ENCODE results near the gene RNASEH2C. TPM values are rescaled to one million over a fixed set of nuclear protein-coding genes. Genes with fewer than 3 reads are reported as not detected.
"Not testable (repeated sequence)": the region's sequence is repeated elsewhere in the genome, so short reads cannot be mapped to it uniquely, and the experiment has no call there.

The RNASEH2C gene
- total and polyA plus RNA-seq, 9 donors, result 23.3 to 37.8 (median 27.0) TPM

DNA sequence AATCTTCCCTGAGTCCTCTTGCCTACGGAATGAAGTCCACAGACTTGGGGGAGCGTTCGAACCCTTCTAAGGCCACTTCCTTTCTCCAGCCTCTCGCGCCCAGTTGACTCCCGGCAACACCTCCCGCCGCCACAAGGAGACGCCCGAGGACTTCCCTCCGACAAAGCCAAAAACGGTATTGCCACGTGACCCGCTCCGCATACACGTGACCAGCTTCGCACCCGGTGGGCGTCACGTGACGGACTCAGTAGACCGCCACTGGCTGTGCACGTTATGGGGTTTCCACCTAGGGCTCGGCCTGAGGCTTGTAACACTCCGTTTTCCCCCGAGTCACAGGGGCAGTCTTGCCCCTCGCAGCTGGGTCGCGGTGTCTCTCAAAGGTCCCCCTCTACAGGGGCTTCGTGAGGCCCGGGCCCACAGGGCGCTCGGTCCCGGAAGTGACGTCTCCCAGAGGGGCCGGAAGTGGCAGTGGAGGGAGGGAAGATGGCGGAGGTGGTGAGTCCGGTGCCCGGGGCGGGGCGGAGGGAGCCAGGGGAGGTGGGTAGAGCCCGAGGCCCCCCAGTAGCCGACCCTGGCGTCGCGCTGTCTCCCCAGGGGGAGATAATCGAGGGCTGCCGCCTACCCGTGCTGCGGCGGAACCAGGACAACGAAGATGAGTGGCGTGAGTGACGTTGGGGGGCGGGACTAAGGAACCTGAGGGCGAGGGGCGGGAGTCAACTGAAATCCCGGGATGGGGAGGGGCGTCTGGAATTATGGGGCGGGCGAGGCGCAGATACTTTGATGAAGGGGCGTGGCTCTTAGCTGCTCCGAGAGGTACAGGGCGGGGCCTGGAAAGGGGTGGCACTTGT lies 8.6 kb downstream of the RNASEH2C start, which contains the start of gene KAT5:
TSS of gene KAT5 (plus strand) at position 468 of the 848 bp plus-strand sequence. CDS start at position 484, 16 bp downstream.
- no peaks in the 10 kb centered on the region for H3K9me3 ChIP-seq (replicated peaks; ENCODE audit: control insufficient read depth, low read depth, low read length)
- H3K27me3 ChIP-seq (ENCODE audit: control insufficient read depth, insufficient read depth, low read length), result no peaks in the 10 kb centered on the region
- under 1% methylated on average over 59 of the region's 65 CpGs for WGBS (ENCODE audit: insufficient coverage)
- peak; percentile 99 for DNase-seq
- H3K4me3 ChIP-seq (ENCODE audit: low read length), result peak within 1 kb of the TSS; percentile 83
- H3K36me3 ChIP-seq (ENCODE audit: control insufficient read depth, insufficient read depth, low read length), result peaks cover 44% of the 10 kb centered on the region
- H3K27ac ChIP-seq (ENCODE audit: low read length), result peak within 1 kb of the TSS; percentile 95
- peaks cover 20% of the 10 kb centered on the region for H3K4me1 ChIP-seq (ENCODE audit: control insufficient read depth, insufficient read depth, low read length)

DNA sequence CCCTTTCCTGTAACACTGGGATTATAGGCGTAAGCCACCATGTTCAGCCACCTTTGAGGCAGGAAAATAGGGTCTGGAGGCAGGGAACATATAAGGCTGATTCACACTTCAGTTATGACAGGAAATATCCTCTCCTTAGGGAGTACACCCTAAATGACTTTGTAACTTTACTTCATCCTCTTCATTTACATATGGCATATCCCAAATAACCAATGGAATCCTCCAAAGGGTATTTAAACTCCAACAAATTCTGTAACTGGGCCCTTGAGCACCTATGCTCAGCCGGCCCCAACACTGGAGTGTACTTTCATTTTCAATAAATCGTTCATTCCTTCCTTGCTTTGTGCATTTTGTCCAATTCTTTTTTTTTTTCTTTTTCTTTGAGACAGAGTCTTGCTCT lies 10.2 kb downstream of the RNASEH2C start:
- DNase-seq, result no peak
- H3K36me3 ChIP-seq (ENCODE audit: control insufficient read depth, insufficient read depth, low read length), result peaks cover 28% of the 10 kb centered on the region
- no peaks in the 10 kb centered on the region for H3K9me3 ChIP-seq (replicated peaks; ENCODE audit: control insufficient read depth, low read depth, low read length)
- 70% methylated on average over 2 of the region's 3 CpGs for WGBS (ENCODE audit: insufficient coverage)
- H3K27ac ChIP-seq (ENCODE audit: low read length), result no peak overlapping the region
- H3K4me3 ChIP-seq (ENCODE audit: low read length), result no peak overlapping the region
- no peaks in the 10 kb centered on the region for H3K27me3 ChIP-seq (ENCODE audit: control insufficient read depth, insufficient read depth, low read length)
- peaks cover 25% of the 10 kb centered on the region for H3K4me1 ChIP-seq (ENCODE audit: control insufficient read depth, insufficient read depth, low read length)

DNA sequence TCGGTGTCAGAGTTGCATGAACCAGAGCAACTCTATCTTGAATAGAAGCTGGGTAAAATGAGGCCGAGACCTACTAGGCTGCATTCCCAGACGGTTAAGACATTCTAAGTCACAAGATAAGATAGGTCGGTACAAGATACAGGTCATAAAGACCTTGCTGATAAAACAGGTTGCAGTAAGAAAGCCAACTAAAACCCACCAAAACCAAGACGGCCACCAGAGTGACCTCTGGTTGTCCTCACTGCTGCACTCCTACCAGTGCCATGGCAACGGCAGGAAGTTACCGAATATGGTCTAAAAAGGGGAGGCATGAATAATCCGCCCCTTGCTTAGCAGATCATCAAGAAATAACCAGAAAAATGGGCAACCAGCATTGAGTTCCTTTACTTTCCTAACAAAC lies 10.9 kb downstream of the RNASEH2C start:
- WGBS (ENCODE audit: insufficient coverage), result 70% methylated on average over 6 of the region's 8 CpGs
- Histone ChIP-seq H3K27ac (ENCODE audit: low read length) (no peak overlapping the region), H3K36me3 (ENCODE audit: control insufficient read depth, insufficient read depth, low read length) (peaks cover 20% of the 10 kb centered on the region), H3K4me1 (ENCODE audit: control insufficient read depth, insufficient read depth, low read length) (peaks cover 25% of the 10 kb centered on the region), H3K9me3 (replicated peaks; ENCODE audit: control insufficient read depth, low read depth, low read length) (no peaks in the 10 kb centered on the region), H3K27me3 (ENCODE audit: control insufficient read depth, insufficient read depth, low read length) (no peaks in the 10 kb centered on the region), H3K4me3 (ENCODE audit: low read length) (no peak overlapping the region)
- no peak for DNase-seq

DNA sequence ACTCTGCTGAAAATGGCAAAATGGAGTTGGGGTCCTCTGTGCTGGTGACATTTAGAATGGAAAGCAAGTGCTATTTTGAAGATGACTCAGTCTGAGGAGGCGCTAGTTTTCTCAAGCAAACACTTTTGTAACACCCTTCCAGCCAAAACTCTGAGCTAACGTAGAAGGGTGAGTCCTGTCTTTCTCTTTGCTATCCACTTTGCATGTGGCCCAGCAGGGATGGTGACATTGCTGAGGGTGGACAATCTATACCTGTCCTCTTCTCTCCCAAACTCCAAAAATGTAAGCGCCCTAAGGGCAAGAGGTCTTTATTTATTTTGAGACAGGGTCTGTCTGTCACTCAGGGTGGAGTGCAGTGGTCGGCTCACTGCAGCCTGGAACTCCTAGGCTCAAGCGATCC lies 12.1 kb downstream of the RNASEH2C start:
- peaks cover 25% of the 10 kb centered on the region for H3K4me1 ChIP-seq (ENCODE audit: control insufficient read depth, insufficient read depth, low read length)
- WGBS (ENCODE audit: insufficient coverage), result no CpG with 5 or more reads among the region's 5 CpGs
- H3K4me3 ChIP-seq (ENCODE audit: low read length), result no peak overlapping the region
- H3K27ac ChIP-seq (ENCODE audit: low read length), result no peak overlapping the region
- H3K36me3 ChIP-seq (ENCODE audit: control insufficient read depth, insufficient read depth, low read length), result peaks cover 8% of the 10 kb centered on the region
- no peaks in the 10 kb centered on the region for H3K9me3 ChIP-seq (replicated peaks; ENCODE audit: control insufficient read depth, low read depth, low read length)
- DNase-seq, result no peak
- peaks cover under 1% of the 10 kb centered on the region for H3K27me3 ChIP-seq (ENCODE audit: control insufficient read depth, insufficient read depth, low read length)

GRCh38 chr11:65707002-65707401 lies 13.6 kb downstream of the RNASEH2C start:
- WGBS (ENCODE audit: insufficient coverage), result no CpG with 5 or more reads among the region's 12 CpGs
- H3K27me3 ChIP-seq (ENCODE audit: control insufficient read depth, insufficient read depth, low read length); DNase-seq; H3K4me3 ChIP-seq (ENCODE audit: low read length); H3K36me3 ChIP-seq (ENCODE audit: control insufficient read depth, insufficient read depth, low read length); H3K9me3 ChIP-seq (replicated peaks; ENCODE audit: control insufficient read depth, low read depth, low read length); H3K27ac ChIP-seq (ENCODE audit: low read length): not testable (repeated sequence)
- H3K4me1 ChIP-seq (ENCODE audit: control insufficient read depth, insufficient read depth, low read length), result peaks cover 15% of the 10 kb centered on the region

DNA sequence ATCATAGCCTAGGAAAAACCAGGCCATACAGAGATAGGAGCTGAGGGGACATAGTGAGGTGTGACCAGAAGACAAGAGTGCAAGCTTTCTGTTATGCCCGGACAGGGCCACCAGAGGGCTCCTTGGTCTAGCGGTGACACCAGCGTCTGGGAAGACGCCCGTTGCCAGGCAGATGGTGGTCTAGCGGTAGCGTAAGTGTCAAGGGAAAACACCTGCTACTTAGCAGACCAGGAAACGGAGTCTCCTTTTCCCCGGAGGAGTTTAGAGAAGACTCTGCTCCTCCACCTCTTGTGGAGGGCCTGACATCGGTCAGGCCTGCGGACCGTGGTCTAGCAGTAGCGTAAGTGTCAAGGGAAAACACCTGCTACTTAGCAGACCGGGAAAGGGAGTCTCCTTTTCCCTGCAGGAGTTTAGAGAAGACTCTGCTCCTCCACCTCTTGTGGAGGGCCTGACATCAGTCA lies 14.3 kb downstream of the RNASEH2C start:
- DNase-seq, result peak; percentile 83
- H3K4me3 ChIP-seq (ENCODE audit: low read length); H3K9me3 ChIP-seq (replicated peaks; ENCODE audit: control insufficient read depth, low read depth, low read length); H3K36me3 ChIP-seq (ENCODE audit: control insufficient read depth, insufficient read depth, low read length); H3K27me3 ChIP-seq (ENCODE audit: control insufficient read depth, insufficient read depth, low read length): not testable (repeated sequence)
- WGBS (ENCODE audit: insufficient coverage), result 12% methylated on average over 12 of the region's 14 CpGs
- Histone ChIP-seq H3K27ac (ENCODE audit: low read length) (peak overlapping the region; percentile 3), H3K4me1 (ENCODE audit: control insufficient read depth, insufficient read depth, low read length) (peaks cover 12% of the 10 kb centered on the region)

DNA sequence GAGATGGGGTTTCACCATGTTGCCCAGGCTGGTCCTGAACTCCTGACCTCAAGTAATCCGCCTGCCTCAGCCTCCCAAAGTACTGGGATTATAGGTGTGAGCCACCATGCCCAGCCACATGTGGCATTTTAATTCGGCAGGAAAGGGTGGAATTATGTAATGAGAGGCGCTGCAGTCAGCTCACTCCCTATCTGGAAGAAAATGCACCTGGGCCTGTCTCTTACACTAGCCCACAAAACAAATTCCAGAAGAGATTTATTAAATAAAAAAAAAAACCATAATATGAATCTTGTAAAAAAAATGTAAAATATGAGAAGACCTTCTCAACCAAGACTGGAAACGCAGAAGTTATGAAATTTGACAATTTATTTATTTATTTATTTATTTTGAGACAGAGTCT lies 16.8 kb downstream of the RNASEH2C start:
- Histone ChIP-seq H3K27ac (ENCODE audit: low read length) (no peak overlapping the region), H3K36me3 (ENCODE audit: control insufficient read depth, insufficient read depth, low read length) (no peaks in the 10 kb centered on the region), H3K4me3 (ENCODE audit: low read length) (no peak overlapping the region), H3K9me3 (replicated peaks; ENCODE audit: control insufficient read depth, low read depth, low read length) (no peaks in the 10 kb centered on the region), H3K27me3 (ENCODE audit: control insufficient read depth, insufficient read depth, low read length) (peaks cover 4% of the 10 kb centered on the region), H3K4me1 (ENCODE audit: control insufficient read depth, insufficient read depth, low read length) (peaks cover 8% of the 10 kb centered on the region)
- WGBS (ENCODE audit: insufficient coverage), result no CpG with 5 or more reads among the region's 4 CpGs
- no peak for DNase-seq

GRCh38 chr11:65701686-65702085 lies 18.9 kb downstream of the RNASEH2C start:
- Histone ChIP-seq H3K36me3 (ENCODE audit: control insufficient read depth, insufficient read depth, low read length) (no peaks in the 10 kb centered on the region), H3K9me3 (replicated peaks; ENCODE audit: control insufficient read depth, low read depth, low read length) (no peaks in the 10 kb centered on the region), H3K4me3 (ENCODE audit: low read length) (no peak overlapping the region), H3K27ac (ENCODE audit: low read length) (no peak overlapping the region), H3K4me1 (ENCODE audit: control insufficient read depth, insufficient read depth, low read length) (peaks cover 4% of the 10 kb centered on the region), H3K27me3 (ENCODE audit: control insufficient read depth, insufficient read depth, low read length) (peaks cover 4% of the 10 kb centered on the region)
- DNase-seq, result no peak
- WGBS (ENCODE audit: insufficient coverage), result no CpG with 5 or more reads among the region's 1 CpG

DNA sequence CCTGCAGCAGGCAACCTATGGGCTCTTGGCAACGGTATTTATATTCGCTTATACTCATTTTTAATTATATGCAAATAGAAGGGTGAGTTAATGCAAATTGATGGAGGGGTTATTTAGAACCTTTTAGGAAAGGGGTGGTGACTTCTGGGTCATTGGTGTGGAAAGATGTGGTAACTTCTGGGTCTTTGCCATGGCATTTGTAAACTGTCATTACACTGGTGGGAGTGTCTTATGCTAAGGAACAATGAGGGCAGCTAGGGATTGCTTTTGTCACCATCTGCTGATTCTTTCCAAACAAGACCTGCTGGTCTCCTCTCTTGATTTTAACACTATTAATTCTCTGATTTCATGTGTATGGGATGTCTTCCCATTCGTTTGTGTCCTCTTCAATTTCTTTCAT lies 20.2 kb downstream of the RNASEH2C start:
- WGBS (ENCODE audit: insufficient coverage), result no CpG with 5 or more reads among the region's 3 CpGs
- H3K36me3 ChIP-seq (ENCODE audit: control insufficient read depth, insufficient read depth, low read length), result no peaks in the 10 kb centered on the region

GRCh38 chr11:65699306-65699705 lies 21.3 kb downstream of the RNASEH2C start:
- Histone ChIP-seq H3K27ac (ENCODE audit: low read length) (no peak overlapping the region), H3K9me3 (replicated peaks; ENCODE audit: control insufficient read depth, low read depth, low read length) (no peaks in the 10 kb centered on the region), H3K27me3 (ENCODE audit: control insufficient read depth, insufficient read depth, low read length) (peaks cover 4% of the 10 kb centered on the region), H3K36me3 (ENCODE audit: control insufficient read depth, insufficient read depth, low read length) (no peaks in the 10 kb centered on the region), H3K4me3 (ENCODE audit: low read length) (no peak overlapping the region), H3K4me1 (ENCODE audit: control insufficient read depth, insufficient read depth, low read length) (no peaks in the 10 kb centered on the region)
- WGBS (ENCODE audit: insufficient coverage), result 74% methylated on average over 7 of the region's 7 CpGs
- DNase-seq, result no peak

More for the DNA sequence above, 20.2 kb downstream of the RNASEH2C start:
- Histone ChIP-seq H3K27me3 (ENCODE audit: control insufficient read depth, insufficient read depth, low read length) (peaks cover 4% of the 10 kb centered on the region), H3K4me1 (ENCODE audit: control insufficient read depth, insufficient read depth, low read length) (no peaks in the 10 kb centered on the region), H3K27ac (ENCODE audit: low read length) (no peak overlapping the region), H3K9me3 (replicated peaks; ENCODE audit: control insufficient read depth, low read depth, low read length) (no peaks in the 10 kb centered on the region), H3K4me3 (ENCODE audit: low read length) (no peak overlapping the region)
- DNase-seq, result no peak
